NCI-H2227 (cell line): ENCODE results near the gene FMNL2.

Experiments
- DNase-seq: peaks from one replicate; lab custom pipeline; 2025; ENCODE audit not compliant: unreplicated experiment; lab: John Stamatoyannopoulos, UW

FMNL2 gene

DNA sequence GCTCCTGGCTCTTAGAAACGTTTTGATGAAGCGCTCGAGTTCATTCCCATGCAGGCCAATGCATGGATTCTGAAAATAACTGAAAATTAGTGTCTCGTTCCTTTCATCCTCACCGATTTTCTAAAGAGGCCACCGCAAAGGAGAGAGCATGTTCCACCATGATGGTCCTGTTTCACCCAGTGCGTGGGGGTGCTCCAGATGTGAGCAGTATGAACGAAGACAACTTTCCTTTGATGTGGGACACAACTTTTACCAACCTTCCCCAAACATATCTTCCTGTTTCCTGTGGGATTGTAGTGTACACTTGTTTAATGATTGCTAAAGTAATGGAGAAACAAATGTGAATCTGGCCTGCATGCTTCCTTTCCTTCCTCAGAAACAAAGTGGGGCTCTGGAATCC, 267.8 kb downstream of the FMNL2 start:
- DNase-seq = no peak

DNA sequence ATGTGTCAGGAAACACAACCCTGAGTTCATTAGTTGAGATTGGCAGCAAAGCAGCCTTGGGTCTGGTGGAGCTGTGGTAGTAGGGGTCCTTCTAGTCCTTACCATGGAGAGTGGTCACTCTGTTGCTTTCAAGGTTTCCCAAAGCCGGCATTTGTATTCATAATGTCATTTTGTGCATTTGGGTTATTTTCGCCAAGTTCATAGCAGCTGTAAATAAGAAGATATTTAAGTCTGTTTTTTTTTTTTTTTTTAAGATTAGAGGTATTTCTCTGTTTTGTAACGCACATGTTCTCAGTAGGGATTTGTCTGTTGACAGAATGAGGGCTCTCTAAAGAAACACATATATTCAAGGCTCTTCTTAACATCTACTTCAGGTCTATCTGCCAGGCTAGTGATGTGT, 268.2 kb downstream of the FMNL2 start:
- no peak for DNase-seq

DNA sequence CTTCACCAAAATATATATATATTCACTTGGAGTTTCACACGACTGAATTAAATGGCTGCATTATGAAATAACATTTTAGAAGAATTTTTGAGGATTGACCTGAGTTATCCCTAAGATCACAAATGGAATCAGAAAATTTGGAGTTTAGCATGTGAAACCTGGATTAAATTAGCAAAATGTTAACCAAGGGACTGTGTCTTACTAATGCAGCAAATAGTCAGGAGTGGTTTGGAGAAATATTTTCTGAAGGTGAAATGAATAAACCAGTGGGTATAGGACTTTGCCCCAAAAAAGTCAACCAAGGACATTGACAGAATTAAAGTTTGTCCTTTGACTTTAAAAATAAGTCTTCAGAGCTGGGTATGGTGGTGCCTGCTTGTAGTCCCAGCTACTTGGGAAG, 271.1 kb downstream of the FMNL2 start:
- no peak for DNase-seq

DNA sequence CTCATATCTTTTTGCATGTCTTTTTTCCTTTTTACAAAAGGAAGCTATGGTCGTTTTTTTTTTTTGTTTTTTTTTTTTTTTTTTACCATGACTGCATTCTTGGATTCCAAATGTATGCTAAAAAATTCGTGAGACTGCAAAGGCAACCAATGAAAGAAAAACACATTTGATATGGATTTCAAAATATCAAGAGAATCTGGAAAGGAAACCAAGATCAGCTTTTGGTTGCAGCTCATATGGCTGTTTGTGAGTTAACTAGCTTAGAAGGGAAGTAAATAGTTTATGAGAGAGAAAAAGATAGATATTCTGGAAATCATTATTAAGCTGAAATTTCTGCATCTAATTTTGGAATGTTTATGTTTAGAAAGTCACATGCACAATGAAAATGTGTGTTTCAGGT, 272.0 kb downstream of the FMNL2 start:
- no peak for DNase-seq

DNA sequence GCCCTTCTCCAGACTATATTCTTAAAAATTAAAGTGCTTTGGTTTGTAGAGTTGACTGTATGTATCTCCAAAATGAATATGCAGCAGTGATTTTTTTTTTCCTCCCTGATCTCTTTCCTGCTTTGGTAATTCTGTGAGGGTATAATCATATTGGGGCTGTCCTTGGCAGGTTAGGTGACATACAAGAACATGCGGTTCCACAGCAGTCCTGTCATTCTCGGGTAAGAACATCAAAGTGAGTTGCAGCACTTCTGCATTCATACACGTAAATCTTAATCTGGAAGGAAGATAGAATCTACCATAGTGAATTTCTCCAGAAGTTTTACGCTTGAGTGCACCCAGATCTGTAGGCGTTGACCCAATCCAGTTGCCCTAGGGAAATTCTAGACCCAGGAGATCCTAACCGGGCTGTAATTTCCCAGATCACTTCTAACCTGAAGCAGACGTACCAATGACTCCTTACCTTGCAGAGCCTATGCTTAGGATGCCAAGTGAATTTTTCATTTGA, 272.9 kb downstream of the FMNL2 start:
- no peak for DNase-seq

DNA sequence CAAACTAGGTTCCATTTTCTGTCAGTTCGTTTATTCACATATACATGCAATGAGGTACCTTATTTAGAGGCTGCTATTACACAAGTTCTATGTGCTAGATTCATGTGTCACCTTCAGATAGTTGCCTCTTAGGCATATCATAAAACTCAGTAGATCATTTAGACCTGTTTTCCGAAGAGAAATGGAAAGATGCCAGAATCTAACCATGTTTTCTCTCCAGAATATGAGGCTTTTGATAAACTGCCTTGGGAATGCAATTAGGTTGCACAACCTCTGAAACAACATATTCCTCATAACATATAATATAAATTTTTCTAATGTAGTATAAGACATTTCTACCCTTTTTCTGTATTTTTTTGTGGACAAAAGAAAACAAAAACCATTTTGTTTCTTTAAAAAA, 274.2 kb downstream of the FMNL2 start:
- no peak for DNase-seq

DNA sequence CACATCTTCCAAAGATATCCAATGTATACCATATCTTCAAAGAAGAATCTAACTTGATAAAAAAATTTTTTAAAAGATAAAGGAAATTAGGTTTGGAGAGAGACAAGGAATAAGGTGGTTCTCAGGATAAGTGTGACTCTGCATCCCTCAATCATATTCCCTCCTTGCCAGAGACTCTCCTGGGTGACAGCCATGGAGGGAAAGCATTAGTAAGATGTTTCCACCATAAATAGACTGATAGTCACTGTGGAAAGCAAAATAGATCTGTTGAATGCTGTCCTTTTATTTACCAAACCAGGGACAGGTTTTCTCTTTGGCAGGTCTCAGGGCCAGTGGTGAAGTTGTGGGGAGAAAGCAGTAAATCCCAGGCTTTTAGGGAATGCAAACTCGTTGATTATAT, 274.7 kb downstream of the FMNL2 start:
- DNase-seq = no peak

DNA sequence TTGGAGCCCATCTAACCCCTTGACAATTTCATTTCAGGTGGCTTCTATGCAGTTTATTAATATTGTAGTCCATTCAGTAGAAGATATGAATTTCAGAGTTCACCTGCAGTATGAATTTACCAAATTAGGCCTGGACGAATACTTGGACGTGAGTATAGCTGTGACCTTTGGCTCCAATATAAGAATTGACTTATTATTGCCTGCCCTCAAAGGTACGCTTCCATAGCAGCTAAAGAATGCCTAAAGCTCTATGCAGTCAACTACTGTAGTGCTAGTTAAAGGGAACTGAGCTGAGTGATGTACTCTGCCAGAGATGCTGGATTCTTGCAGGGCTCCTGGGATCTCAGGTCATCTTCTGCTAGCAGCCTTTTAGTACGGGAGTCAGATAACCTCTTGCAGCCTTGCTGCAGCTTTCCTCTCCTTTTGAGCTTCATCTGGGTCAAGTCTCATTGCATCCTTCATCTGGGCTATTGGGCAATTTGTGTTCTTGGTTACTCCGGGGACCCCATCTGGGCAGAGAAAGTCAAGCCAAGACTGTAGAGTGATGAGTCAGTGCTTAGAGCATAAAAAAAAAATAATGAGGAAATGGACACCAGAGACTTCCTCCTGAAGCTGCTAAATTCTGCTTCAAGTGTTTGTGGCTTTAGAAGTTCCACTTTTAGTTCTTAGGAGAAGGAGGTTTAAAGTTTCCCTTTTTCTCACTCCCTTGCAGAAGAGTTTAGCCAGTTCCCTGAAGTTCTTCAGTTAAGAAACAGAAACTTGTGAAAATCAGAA, 276.7 kb downstream of the FMNL2 start:
- no peak for DNase-seq

DNA sequence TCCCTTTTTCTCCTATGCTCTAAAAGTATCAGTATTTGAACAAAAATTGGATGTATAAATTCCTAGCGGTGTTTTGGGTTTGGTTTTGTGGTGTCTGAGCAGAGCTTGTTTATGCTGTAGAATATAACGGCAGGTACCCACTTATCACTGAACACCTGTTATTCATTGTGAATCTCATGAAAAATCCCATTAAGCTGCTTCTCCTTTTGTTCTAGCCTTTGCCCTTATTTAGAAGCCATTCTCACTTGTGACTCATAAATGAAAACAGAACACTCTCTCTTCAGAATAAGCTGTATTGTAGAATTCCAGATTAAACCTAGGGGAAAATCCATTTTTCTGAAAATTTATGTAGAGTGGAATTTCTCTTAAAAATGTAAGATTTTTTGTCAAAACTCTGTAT, 278.3 kb downstream of the FMNL2 start:
- DNase-seq = no peak

DNA sequence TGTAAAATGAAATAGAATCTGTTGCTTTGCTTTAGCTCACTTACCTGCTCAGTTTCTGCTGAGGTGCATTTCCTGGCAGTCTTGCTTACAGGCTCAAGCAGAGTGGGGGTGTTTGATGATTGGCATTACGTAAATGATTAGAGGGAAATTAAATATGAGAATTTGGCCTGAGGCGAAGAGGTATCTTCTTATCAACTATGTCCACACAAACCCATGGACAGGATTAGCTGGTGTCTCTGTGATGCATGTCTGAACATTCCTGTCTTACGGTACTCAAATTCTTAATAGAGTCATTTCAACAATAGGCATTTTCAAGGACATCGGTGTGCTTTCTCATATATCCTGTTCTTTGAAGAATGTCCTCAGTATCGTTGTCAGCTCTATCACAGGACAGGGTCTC, 280.2 kb downstream of the FMNL2 start:
- DNase-seq = no peak

DNA sequence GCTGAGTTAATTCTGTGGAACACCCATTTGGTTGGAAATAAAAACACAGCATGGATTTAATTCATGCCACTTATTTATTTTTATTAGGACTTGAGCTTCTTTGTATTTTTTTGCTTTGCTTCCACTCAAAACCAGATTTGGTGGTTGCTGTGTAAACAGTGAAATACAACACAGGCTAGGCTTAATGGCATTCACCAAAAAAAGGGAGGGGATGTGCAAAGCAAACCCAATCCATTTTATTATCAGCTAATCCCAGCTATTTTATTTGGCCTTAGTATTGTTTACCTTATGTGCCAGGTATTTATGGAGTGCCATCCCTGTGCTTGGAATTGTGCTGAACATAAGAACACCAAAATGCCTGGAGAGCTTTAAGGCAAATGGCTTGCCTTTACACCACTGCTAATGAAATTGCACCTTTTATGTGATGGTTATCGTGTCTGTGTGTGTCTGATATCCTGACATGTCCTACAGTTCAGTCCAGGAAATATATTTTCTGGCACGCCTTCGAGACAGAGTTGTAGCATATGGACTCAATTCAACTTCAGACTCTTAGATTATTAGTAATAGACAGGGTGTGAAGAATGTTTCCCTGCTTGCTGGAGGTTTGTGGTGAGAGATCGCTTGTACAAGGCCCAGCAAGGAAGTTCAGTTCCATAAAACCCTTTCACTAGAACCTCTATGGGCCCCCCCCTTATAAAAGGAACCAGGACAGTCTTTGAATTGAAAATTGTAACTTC, 282.6 kb downstream of the FMNL2 start:
- DNase-seq = no peak

DNA sequence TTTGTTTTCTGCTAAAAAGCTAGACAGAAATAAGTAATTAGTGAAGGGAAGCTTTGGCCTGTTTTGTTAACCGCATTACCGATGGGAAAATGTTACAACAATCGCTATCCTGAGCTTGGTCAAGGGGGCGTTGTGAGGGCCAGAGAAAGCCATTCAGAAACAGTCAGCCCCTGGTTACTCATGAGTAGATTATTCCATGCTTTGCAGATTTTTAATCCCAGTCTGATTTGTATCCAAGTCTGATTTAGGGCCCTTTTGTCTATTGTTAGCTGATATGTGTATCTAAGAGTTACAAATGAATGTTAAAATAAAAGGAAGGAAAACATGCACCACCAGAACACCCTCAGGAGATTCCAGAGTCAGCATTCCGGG, 283.2 kb downstream of the FMNL2 start:
- DNase-seq = no peak

DNA sequence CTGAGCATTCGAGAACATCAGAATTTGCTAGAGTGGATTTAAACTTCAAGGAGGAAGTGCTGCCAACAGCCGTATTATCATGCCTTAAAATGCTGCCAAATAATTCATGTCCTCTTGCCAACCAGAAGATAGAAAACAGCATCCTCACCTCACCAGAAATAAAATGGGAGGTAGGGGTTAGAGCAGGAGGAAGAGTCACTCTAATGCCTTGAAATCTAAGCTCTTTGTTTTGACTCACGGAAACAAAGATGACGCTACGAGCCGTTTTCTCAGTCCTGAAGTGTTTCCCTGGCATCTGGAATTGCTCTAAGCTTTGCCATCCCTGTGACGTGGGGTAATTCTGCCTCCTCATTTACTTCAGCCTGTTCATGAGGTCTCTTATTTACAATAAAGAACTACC, 285.2 kb downstream of the FMNL2 start:
- no peak for DNase-seq

DNA sequence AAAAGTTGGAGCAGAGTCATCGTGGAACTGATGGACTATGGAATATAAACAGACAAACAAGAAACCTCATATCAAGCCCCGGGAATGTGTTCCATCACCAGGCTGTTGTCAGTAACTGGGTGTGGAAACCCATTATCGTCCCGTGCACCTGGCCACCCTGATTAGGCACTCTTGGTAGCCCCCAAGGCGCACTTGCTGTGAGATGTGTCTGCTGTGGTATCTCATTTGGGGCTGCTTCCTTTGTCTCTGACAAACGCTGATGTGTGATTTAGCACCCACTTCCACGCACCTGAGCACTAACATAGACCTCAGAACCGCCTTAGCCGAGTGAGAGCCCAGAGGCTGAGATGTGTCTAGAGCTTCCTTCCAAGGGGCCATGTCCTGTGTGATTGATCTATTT, 286.0 kb downstream of the FMNL2 start:
- DNase-seq = no peak

DNA sequence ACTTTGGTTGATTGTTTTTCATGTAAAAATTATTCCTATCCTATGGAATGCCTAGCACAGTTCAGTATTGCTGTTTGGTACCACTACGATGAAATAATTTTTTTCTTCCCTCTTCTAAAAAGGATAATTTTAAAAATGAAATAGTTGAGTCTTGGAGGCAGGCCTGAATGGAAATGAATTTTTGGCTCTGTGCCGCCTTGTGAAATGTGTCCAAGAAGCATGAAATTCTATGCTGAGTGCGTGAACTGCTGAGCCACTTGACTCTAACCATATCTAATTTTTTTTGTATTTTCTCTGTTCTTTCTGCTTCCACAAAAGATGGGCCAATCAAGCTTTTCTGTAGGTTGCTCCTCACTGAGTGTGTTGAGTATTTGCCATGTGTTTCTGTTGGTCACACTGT, 287.2 kb downstream of the FMNL2 start:
- no peak for DNase-seq

DNA sequence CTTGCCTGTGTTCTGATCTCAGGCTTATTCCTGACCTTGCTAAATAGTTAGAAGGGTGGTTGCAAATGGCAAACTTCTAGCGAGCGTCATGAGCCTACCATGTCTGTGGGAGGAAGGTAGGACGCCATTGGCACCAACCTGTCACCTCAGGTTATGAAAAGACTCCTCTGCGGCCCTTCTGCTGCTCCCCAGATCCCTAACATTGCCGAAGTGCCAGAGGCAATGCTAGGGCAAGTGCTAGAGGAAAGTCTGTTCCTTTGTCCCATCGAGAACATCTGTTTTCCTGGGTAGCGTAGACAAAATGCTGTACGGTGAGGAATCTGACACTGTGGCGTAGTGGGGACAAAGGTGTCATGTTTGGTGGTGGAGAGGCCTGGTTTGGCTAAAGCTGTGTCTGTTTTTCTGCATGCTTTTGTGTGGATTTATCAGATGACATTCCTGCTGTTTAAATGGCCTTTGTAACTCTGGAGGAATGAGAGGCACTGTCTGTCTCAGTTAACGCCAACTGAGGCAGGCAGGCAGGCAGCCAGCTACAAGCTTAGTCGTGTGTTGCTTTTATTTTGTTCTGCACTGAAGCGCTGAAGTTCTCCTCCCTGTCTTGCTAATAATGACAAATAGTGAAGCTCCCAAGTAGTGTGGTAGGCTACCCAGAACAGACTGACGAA, 288.2 kb downstream of the FMNL2 start:
- no peak for DNase-seq

DNA sequence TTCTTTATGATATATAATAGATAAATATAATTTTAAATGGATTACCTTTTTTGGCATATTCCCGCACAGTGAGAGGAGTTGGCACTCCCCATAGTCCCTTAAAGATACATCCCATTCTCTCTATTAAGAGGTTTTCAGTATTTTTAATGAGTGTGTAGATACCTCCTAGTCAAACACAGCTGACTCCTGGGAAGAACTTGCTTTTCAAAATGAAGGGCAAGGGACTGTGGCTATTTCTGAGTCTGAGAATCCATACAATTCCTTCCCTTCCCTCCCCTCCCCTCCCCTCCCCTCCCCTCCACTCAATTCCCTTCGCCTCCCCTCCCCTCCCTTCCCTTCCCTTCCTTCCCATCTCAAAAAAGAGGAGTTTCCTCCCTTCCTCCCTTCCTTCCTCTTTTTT, 288.8 kb downstream of the FMNL2 start:
- DNase-seq = no peak

DNA sequence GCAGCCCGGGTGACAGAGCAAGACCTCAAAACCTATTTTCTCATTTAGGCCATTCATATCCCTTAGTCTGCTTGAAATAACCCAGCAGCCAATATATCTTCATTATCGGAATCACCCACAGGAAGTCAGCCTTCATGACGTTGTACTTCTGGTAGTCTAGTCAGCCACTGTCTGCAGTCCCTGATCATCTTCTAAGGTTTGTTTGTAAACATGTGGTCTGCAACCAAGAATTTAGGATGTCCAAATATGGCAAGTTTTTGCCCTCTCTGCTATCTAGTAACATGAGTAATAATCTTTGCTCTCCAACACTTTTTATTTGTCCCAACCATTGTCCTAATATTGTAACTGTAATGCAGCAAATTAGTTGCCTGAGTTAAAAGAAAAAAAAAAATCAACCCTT, 289.8 kb downstream of the FMNL2 start:
- DNase-seq = no peak

DNA sequence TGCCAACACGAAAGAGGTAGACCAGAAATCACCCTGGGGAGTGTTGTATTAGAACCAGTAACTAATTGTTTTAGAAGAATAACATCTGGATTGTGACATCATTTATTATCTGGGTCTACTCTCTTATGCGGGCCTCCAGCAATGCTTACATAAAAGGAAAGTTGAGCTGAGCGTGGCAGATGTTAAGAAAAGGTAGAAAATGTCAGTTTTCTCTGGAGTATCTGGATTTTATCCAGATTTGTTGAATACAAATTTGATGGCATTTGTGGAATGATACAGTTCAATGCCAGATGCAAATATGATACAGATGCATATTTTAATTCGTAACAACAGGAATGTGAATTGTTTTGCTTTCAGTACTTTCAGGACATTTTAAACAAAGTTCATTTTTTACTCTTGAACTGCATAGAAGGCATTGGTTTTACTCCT, 292.0 kb downstream of the FMNL2 start:
- no peak for DNase-seq

DNA sequence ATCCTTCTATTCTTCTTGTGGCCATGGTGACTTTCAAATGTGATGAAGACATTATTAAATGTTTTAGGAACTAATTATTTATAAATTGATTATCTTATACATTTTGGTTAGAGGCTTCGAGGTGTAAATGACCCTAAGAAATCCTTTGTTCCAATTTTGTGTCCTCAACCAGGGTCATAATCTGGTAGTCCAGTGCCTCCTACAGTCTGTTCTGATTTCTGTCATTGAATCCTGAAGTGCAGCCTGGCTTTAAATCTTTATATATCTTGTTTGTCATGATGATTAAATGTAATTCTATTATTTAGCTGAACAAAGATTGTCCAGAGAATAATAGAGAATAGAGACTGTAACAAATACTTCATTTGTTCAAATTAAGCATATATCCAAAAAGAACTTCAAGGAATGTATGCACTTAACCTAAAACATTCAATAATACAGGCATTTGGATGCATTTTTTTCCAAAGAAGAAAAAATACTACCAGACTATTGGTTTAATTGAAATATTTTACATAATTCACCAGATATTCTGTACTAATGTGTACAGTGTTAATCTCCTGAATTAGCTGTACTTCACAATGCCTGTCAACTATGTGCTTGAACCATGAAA, 292.5 kb downstream of the FMNL2 start:
- peak; percentile 28 for DNase-seq

DNA sequence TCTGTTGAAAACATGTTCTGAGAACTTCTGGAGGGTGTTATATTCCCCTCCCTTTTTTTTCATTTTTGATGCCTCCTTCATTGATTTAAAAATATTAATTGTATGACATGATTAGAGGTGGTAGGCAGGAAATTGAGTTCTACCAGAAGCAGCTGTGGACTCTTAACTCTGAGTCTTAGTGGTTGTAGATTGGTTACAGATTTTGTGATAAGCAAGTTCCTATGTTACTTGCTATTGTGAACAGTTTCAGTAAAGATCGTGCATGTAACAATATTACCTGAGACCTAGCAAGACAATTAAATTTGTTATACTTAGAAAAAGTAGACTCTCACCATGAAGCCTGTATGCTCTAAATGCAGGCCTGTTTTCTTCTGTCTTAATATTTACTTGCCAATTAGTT, 294.2 kb downstream of the FMNL2 start:
- DNase-seq = no peak

DNA sequence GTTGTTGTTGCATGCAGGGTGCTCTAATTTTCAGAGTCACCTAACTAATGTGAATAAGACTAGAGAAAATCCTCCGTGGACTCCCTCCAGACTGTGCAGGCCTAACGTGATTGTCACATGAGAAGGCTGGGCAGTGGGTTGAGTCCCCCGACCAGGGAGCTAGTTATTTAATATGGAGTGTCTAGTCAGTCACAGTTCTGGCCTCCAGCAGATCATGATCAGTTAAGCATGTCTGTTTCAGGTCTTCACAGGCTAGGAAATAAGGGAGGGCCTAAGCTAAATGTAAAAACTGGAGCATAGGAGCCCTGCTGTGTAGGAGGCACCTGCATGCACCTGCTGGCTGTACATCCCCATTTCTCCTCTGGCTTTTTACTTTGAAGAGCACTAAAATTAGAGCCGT, 295.5 kb downstream of the FMNL2 start:
- DNase-seq = no peak
